LNCaP clone FGC (cell line): ENCODE data around the gene FGF12.

ENCODE experiments used
- DNase-seq: peaks from one replicate; pipeline ENCODE4 v3.0.0-alpha.2; 2011; ENCODE audit warnings: low read depth
- H3K4me3 ChIP-seq: 2 replicates; pipeline ENCODE4 v1.5.1; 2011; ENCODE audit warnings: mild to moderate bottlenecking, low read depth, low read length, control low read depth
- TF ChIP-seq, protein P1 (sequence below): IDR thresholded peaks from 2 replicates; pipeline ENCODE4 v1.5.1; 2012; ENCODE audit warnings: mild to moderate bottlenecking; ENCODE audit not compliant: control insufficient read depth, insufficient read depth; ENCODE audit errors: extremely low read depth

Gene FGF12

DNA sequence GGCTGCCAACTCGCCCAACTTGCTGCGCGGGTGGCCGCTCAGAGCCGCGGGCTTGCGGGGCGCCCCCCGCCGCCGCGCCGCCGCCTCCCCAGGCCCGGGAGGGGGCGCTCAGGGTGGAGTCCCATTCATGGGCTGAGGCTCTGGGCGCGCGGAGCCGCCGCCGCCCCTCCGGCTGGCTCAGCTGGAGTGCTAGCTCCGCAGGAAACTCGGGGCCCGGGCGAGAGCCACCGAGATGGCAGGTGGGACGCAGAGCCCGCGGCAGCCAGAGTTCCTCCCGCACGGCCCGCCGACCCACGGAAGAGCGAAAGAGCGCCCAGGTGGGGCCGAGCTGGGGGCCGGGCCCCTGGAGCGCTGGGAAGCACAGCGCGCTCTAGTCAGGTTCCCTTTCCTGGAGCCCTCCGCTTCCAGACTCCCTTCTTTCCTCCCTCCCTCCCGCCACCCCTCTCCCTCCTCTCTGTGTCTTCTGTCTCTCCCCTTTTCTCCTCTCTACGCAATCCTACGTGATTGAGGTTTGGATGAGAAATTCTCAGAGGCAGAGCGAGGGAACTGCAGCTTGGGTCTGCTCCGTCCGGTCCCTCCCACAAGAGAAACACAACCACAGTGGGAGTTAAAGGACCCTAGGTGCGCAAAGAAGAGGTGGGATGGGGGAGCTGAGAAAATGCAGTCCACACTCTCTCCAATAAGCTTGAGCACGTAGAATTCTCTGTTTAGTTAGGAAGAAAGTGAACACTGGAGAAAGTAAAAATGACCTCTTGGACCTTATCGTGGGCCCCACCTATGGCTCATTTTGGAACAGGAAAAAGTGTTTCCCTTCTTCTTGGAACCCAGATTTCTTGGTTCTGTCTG is 317.3 kb downstream of the FGF12 start:
- H3K4me3 ChIP-seq: no peak overlapping the region
- TF ChIP-seq, protein P1, sequence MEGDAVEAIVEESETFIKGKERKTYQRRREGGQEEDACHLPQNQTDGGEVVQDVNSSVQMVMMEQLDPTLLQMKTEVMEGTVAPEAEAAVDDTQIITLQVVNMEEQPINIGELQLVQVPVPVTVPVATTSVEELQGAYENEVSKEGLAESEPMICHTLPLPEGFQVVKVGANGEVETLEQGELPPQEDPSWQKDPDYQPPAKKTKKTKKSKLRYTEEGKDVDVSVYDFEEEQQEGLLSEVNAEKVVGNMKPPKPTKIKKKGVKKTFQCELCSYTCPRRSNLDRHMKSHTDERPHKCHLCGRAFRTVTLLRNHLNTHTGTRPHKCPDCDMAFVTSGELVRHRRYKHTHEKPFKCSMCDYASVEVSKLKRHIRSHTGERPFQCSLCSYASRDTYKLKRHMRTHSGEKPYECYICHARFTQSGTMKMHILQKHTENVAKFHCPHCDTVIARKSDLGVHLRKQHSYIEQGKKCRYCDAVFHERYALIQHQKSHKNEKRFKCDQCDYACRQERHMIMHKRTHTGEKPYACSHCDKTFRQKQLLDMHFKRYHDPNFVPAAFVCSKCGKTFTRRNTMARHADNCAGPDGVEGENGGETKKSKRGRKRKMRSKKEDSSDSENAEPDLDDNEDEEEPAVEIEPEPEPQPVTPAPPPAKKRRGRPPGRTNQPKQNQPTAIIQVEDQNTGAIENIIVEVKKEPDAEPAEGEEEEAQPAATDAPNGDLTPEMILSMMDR: no peak
- no peak for DNase-seq

DNA sequence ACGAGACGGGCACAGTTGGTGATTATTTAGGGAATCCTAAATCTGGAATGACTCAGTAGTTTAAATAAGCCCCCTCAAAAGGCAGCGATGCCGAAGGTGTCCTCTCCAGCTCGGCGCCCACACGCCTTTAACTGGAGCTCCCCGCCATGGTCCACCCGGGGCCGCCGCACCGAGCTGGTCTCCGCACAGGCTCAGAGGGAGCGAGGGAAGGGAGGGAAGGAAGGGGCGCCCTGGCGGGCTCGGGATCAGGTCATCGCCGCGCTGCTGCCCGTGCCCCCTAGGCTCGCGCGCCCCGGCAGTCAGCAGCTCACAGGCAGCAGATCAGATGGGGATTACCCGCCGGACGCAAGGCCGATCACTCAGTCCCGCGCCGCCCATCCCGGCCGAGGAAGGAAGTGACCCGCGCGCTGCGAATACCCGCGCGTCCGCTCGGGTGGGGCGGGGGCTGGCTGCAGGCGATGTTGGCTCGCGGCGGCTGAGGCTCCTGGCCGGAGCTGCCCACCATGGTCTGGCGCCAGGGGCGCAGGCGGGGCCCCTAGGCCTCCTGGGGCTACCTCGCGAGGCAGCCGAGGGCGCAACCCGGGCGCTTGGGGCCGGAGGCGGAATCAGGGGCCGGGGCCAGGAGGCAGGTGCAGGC is 318.0 kb downstream of the FGF12 start:
- no peak for DNase-seq
- TF ChIP-seq, protein P1: no peak
- H3K4me3 ChIP-seq: no peak overlapping the region

DNA sequence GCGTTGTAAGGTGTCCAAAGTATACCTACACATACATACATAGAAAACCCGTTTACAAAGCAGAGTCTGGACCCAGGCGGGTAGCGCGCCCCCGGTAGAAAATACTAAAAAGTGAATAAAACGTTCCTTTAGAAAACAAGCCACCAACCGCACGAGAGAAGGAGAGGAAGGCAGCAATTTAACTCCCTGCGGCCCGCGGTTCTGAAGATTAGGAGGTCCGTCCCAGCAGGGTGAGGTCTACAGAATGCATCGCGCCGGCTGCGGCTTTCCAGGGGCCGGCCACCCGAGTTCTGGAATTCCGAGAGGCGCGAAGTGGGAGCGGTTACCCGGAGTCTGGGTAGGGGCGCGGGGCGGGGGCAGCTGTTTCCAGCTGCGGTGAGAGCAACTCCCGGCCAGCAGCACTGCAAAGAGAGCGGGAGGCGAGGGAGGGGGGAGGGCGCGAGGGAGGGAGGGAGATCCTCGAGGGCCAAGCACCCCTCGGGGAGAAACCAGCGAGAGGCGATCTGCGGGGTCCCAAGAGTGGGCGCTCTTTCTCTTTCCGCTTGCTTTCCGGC is 318.6 kb downstream of the FGF12 start:
- H3K4me3 ChIP-seq: no peak overlapping the region
- no peak for DNase-seq
- TF ChIP-seq, protein P1: no peak

DNA sequence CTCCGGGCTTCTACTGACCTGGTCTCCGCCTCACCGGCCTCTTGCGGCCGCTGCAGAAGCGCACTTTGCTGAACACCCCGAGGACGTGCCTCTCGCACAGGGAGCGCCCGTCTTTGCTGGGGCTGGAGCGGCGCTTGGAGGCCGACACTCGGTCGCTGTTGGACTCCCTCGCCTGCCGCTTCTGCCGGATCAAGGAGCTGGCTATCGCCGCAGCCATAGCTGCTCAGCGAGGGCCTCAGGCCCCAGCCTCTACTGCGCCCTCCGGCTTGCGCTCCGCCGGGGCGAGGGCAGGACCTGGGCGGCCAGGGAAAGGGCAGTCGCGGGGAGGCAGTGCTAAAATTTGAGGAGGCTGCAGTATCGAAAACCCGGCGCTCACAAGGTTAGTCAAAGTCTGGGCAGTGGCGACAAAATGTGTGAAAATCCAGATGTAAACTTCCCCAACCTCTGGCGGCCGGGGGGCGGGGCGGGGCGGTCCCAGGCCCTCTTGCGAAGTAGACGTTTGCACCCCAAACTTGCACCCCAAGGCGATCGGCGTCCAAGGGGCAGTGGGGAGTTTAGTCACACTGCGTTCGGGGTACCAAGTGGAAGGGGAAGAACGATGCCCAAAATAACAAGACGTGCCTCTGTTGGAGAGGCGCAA is 319.2 kb downstream of the FGF12 start:
- TF ChIP-seq, protein P1: no peak
- no peak overlapping the region for H3K4me3 ChIP-seq
- DNase-seq: no peak

DNA sequence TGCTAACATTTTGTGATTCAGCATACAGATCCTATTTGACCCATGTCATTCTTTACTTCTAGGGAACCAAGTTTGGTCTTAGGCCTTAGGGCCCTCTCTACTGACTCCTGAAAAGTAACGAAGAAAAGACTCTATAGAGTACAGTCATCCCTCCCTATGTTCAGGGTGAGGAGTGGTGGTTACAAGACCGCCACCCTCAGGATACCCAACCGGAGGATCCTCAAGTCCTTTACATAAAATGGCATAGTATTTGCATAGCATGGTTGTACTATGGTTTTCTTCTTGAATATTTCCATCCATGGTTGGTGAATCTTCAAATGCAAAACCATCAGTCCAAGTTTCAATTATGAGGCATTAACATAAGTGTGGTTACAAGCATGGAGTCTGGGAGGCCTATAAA is 327.6 kb downstream of the FGF12 start:
- no peak for DNase-seq
- H3K4me3 ChIP-seq: no peak overlapping the region
- TF ChIP-seq, protein P1: no peak

DNA sequence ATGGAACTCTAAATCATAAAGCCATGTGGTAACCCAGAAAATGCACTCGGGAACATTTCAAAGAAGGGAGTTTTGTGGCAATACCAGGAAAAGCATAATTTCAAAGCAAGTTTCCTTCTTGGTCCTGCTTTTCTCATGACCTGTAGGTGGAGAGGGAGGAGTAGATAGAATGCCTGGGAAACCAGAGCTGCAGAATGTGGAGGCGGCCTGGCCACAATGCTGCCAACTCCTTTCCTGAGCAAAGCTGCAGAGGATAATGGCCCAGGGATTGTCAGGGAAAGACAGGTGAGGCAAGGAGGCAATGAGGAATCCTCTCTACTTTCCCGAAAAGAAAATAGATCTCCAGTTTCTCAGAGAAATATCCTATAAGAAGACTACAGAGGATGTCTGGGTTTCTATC is 330.3 kb downstream of the FGF12 start:
- TF ChIP-seq, protein P1: no peak
- DNase-seq: no peak
- H3K4me3 ChIP-seq: no peak overlapping the region
